WTC11 (cell line): Measurements from ENCODE around the gene SYPL1. TPM values are rescaled to one million over a fixed set of nuclear protein-coding genes. Genes with fewer than 3 reads are reported as not detected.

ENCODE experiments used
- ATAC-seq: fragments of 200-7000 bp; cut with Tn5 transposase; 2 replicates; pipeline ENCODE4 v1.10.0; 2021; ENCODE audit warnings: mild to moderate bottlenecking, moderate library complexity
- CTCF ChIA-PET: fragments of 300-600 bp; sonication (Branson Sonifier 250); formaldehyde crosslinking; loops from one replicate; lab custom pipeline; 2021; ENCODE audit warnings: antibody characterized with exemption; lab: Charles Lee
- POLR2A ChIA-PET: fragments of 350-600 bp; sonication (Branson Sonifier 250); formaldehyde crosslinking; loops from one replicate; lab custom pipeline; 2021; ENCODE audit warnings: antibody characterized with exemption; lab: Charles Lee
- DNase-seq: peaks from one replicate; pipeline ENCODE4 v3.0.0; 2021; ENCODE audit warnings: low spot score
- H3K27ac Mint-ChIP-seq: 2 replicates; pipeline ENCODE4 v1.8.0; 2021; ENCODE audit warnings: mixed read lengths
- H3K27me3 Mint-ChIP-seq: 2 replicates; pipeline ENCODE4 v1.8.0; 2021; ENCODE audit warnings: low read depth, mild to moderate bottlenecking, moderate library complexity, mixed read lengths
- H3K36me3 Mint-ChIP-seq: 2 replicates; pipeline ENCODE4 v1.8.0; 2021; ENCODE audit warnings: mixed read lengths
- H3K4me1 Mint-ChIP-seq: 2 replicates; pipeline ENCODE4 v1.8.0; 2022; ENCODE audit warnings: mixed read lengths
- H3K4me3 Mint-ChIP-seq: 2 replicates; pipeline ENCODE4 v1.8.0; 2021; ENCODE audit warnings: mild to moderate bottlenecking, moderate library complexity, mixed read lengths
- H3K9me3 Mint-ChIP-seq: 2 replicates; pipeline ENCODE4 v1.8.0; 2021; ENCODE audit warnings: mixed read lengths
- AFF4 ChIP-seq: sonication (generic); formaldehyde crosslinking; IDR thresholded peaks from 2 replicates; pipeline ENCODE4 v1.8.1; 2023; ENCODE audit warnings: mild to moderate bottlenecking, missing genetic modification reagents, borderline replicate concordance
- ATF6 ChIP-seq: sonication (generic); formaldehyde crosslinking; IDR thresholded peaks from 2 replicates; pipeline ENCODE4 v1.8.1; 2023; ENCODE audit warnings: mild to moderate bottlenecking, missing genetic modification reagents
- CDX4 ChIP-seq: fragments of 250-450 bp; sonication (Bioruptor Pico); IDR thresholded peaks from 2 replicates; pipeline ENCODE4 v1.9.0; 2021; ENCODE audit warnings: moderate library complexity, mild to moderate bottlenecking, inconsistent platforms, borderline replicate concordance
- CREB1 ChIP-seq: sonication (generic); formaldehyde crosslinking; IDR thresholded peaks from 2 replicates; pipeline ENCODE4 v1.8.0; 2023; ENCODE audit warnings: mild to moderate bottlenecking, missing genetic modification reagents
- ELF4 ChIP-seq: sonication (generic); formaldehyde crosslinking; IDR thresholded peaks from 2 replicates; pipeline ENCODE4 v1.8.1; 2022; ENCODE audit warnings: low read depth, mild to moderate bottlenecking, moderate library complexity, missing genetic modification reagents
- ERG ChIP-seq: fragments of 250-450 bp; sonication (Bioruptor Pico); IDR thresholded peaks from 2 replicates; pipeline ENCODE4 v1.8.0; 2021; ENCODE audit warnings: mild to moderate bottlenecking
- GTF2I ChIP-seq: fragments of 250-450 bp; sonication (Bioruptor Pico); conservative IDR thresholded peaks from 2 replicates; pipeline ENCODE4 v1.4.0; 2021; ENCODE audit warnings: mild to moderate bottlenecking
- IRF1 ChIP-seq: sonication (generic); formaldehyde crosslinking; IDR thresholded peaks from 2 replicates; pipeline ENCODE4 v1.8.0; 2023; ENCODE audit warnings: missing genetic modification reagents
- IRF2 ChIP-seq: sonication (generic); formaldehyde crosslinking; IDR thresholded peaks from 2 replicates; pipeline ENCODE4 v1.8.0; 2022; ENCODE audit warnings: low read depth, missing genetic modification reagents, borderline replicate concordance
- MAX ChIP-seq: sonication (generic); formaldehyde crosslinking; IDR thresholded peaks from 2 replicates; pipeline ENCODE4 v1.8.0; 2022; ENCODE audit warnings: mild to moderate bottlenecking, missing genetic modification reagents
- NR3C1 ChIP-seq: sonication (generic); formaldehyde crosslinking; conservative IDR thresholded peaks from 2 replicates; pipeline ENCODE4 v1.8.1; 2023; ENCODE audit warnings: low read depth, mild to moderate bottlenecking, missing genetic modification reagents
- OVOL2 ChIP-seq: fragments of 250-450 bp; sonication (Bioruptor Pico); IDR thresholded peaks from 2 replicates; pipeline ENCODE4 v1.9.0; 2021; ENCODE audit warnings: mild to moderate bottlenecking, borderline replicate concordance
- PRRX2 ChIP-seq: fragments of 250-450 bp; sonication (Bioruptor Pico); IDR thresholded peaks from 2 replicates; pipeline ENCODE4 v1.8.0; 2021; ENCODE audit warnings: mild to moderate bottlenecking
- RORB ChIP-seq: fragments of 250-450 bp; sonication (Bioruptor Pico); IDR thresholded peaks from 2 replicates; pipeline ENCODE4 v1.9.0; 2021; ENCODE audit warnings: mild to moderate bottlenecking
- SMAD4 ChIP-seq: sonication (generic); formaldehyde crosslinking; IDR thresholded peaks from 2 replicates; pipeline ENCODE4 v1.8.0; 2022; ENCODE audit warnings: mild to moderate bottlenecking, missing genetic modification reagents
- USF1 ChIP-seq: sonication (generic); formaldehyde crosslinking; IDR thresholded peaks from 2 replicates; pipeline ENCODE4 v1.8.0; 2022; ENCODE audit warnings: mild to moderate bottlenecking, missing genetic modification reagents
- ZNF232 ChIP-seq: sonication (generic); formaldehyde crosslinking; IDR thresholded peaks from 2 replicates; pipeline ENCODE4 v1.8.0; 2022; ENCODE audit warnings: mild to moderate bottlenecking, missing genetic modification reagents
- ZNF263 ChIP-seq: sonication (generic); formaldehyde crosslinking; IDR thresholded peaks from 2 replicates; pipeline ENCODE4 v1.8.1; 2022; ENCODE audit warnings: low read depth, mild to moderate bottlenecking, moderate library complexity, missing genetic modification reagents
- total RNA-seq: library from RNA; stranded (reverse); gene quantifications from 3 replicates; pipeline ENCODE4 v1.2.3, GENCODE V29; 2021
- TF ChIP-seq, protein P1 (sequence below): fragments of 200-600 bp; IDR thresholded peaks from 2 replicates; pipeline ENCODE4 v1.8.0; 2022; ENCODE audit warnings: antibody characterized with exemption
- TF ChIP-seq, protein P2 (sequence below): sonication (generic); formaldehyde crosslinking; IDR thresholded peaks from 2 replicates; pipeline ENCODE4 v1.8.0; 2023; ENCODE audit warnings: mild to moderate bottlenecking, missing genetic modification reagents
- TF ChIP-seq, protein P3 (sequence below): sonication (generic); formaldehyde crosslinking; IDR thresholded peaks from 2 replicates; pipeline ENCODE4 v1.8.1; 2023; ENCODE audit warnings: mild to moderate bottlenecking, moderate library complexity, missing genetic modification reagents

SYPL1 gene
- total RNA-seq, 1 experiment from 2014 or later: 54.8 TPM

- TF ChIP-seq ZNF263 (CRISPR knock-in tag): no peak
- TF ChIP-seq, protein P1, sequence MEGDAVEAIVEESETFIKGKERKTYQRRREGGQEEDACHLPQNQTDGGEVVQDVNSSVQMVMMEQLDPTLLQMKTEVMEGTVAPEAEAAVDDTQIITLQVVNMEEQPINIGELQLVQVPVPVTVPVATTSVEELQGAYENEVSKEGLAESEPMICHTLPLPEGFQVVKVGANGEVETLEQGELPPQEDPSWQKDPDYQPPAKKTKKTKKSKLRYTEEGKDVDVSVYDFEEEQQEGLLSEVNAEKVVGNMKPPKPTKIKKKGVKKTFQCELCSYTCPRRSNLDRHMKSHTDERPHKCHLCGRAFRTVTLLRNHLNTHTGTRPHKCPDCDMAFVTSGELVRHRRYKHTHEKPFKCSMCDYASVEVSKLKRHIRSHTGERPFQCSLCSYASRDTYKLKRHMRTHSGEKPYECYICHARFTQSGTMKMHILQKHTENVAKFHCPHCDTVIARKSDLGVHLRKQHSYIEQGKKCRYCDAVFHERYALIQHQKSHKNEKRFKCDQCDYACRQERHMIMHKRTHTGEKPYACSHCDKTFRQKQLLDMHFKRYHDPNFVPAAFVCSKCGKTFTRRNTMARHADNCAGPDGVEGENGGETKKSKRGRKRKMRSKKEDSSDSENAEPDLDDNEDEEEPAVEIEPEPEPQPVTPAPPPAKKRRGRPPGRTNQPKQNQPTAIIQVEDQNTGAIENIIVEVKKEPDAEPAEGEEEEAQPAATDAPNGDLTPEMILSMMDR: no peak
- no peak for TF ChIP-seq CDX4
- TF ChIP-seq ATF6 (CRISPR knock-in tag): no peak
- no peak for TF ChIP-seq IRF2 (CRISPR knock-in tag)
- no peak for TF ChIP-seq GTF2I (CRISPR knock-in tag)
- no peak for TF ChIP-seq USF1 (CRISPR knock-in tag)
- TF ChIP-seq ELF4 (CRISPR knock-in tag): no peak
- TF ChIP-seq OVOL2 (CRISPR knock-in tag): no peak
- TF ChIP-seq NR3C1 (CRISPR knock-in tag): no peak
- TF ChIP-seq CREB1 (CRISPR knock-in tag): no peak
Observed at GRCh38 chr7:106089647-106090046, 22.5 kb downstream of the SYPL1 start (continued).

- Mint-ChIP-seq H3K4me3 (no peak overlapping the region), H3K27me3 (no peaks in the 10 kb centered on the region), H3K27ac (no peak overlapping the region), H3K4me1 (peaks cover 9% of the 10 kb centered on the region; the same call in 1 of the 2 replicates), H3K9me3 (no peaks in the 10 kb centered on the region), H3K36me3 (peaks cover 27% of the 10 kb centered on the region)
- DNase-seq: no peak
- no peak for ATAC-seq
- CTCF ChIA-PET: no interaction called here
- POLR2A ChIA-PET: no interaction called here
- TF ChIP-seq AFF4 (CRISPR knock-in tag) (no peak), IRF1 (no peak), ZNF232 (CRISPR knock-in tag) (no peak), PRRX2 (CRISPR knock-in tag) (no peak), MAX (CRISPR knock-in tag) (no peak), ERG (CRISPR knock-in tag) (no peak), SMAD4 (no peak), RORB (no peak)
- TF ChIP-seq, protein P2, sequence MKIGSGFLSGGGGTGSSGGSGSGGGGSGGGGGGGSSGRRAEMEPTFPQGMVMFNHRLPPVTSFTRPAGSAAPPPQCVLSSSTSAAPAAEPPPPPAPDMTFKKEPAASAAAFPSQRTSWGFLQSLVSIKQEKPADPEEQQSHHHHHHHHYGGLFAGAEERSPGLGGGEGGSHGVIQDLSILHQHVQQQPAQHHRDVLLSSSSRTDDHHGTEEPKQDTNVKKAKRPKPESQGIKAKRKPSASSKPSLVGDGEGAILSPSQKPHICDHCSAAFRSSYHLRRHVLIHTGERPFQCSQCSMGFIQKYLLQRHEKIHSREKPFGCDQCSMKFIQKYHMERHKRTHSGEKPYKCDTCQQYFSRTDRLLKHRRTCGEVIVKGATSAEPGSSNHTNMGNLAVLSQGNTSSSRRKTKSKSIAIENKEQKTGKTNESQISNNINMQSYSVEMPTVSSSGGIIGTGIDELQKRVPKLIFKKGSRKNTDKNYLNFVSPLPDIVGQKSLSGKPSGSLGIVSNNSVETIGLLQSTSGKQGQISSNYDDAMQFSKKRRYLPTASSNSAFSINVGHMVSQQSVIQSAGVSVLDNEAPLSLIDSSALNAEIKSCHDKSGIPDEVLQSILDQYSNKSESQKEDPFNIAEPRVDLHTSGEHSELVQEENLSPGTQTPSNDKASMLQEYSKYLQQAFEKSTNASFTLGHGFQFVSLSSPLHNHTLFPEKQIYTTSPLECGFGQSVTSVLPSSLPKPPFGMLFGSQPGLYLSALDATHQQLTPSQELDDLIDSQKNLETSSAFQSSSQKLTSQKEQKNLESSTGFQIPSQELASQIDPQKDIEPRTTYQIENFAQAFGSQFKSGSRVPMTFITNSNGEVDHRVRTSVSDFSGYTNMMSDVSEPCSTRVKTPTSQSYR (CRISPR knock-in tag): no peak
- TF ChIP-seq, protein P3, sequence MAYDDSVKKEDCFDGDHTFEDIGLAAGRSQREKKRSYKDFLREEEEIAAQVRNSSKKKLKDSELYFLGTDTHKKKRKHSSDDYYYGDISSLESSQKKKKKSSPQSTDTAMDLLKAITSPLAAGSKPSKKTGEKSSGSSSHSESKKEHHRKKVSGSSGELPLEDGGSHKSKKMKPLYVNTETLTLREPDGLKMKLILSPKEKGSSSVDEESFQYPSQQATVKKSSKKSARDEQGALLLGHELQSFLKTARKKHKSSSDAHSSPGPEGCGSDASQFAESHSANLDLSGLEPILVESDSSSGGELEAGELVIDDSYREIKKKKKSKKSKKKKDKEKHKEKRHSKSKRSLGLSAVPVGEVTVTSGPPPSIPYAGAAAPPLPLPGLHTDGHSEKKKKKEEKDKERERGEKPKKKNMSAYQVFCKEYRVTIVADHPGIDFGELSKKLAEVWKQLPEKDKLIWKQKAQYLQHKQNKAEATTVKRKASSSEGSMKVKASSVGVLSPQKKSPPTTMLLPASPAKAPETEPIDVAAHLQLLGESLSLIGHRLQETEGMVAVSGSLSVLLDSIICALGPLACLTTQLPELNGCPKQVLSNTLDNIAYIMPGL (CRISPR knock-in tag): no peak
Observed at GRCh38 chr7:106088014-106088413, 24.1 kb downstream of the SYPL1 start.
